Thymus (tissue), 11 donors: ENCODE measurements around the gene TLR1. TPM values are rescaled to one million over a fixed set of nuclear protein-coding genes. Genes with fewer than 3 reads are reported as not detected.
A peak's percentile ranks its signal among the peaks of the same experiment; 100 is the strongest.

Experiments used
- DNase-seq, 9 donors: peaks; one replicate each; pipeline ENCODE4 v3.0.0-alpha.2; 2013; ENCODE audit warnings: low spot score in 9 of 9, low read depth in 6 of 9, missing footprints in 1 of 9
- H3K27ac ChIP-seq, 2 donors: one replicate each; pipeline ENCODE4 v1.5.1; 2013; ENCODE audit warnings: control low read depth in 1 of 2, low read depth in 1 of 2, low read length in 1 of 2, mild to moderate bottlenecking in 1 of 2, moderate library complexity in 1 of 2
- H3K27me3 ChIP-seq, 2 donors: one replicate each; pipeline ENCODE4 v1.5.1; 2013; ENCODE audit warnings: low read length in 1 of 2; ENCODE audit not compliant: control insufficient read depth in 2 of 2, insufficient read depth in 1 of 2
- H3K36me3 ChIP-seq, 2 donors: one replicate each; pipeline ENCODE4 v1.5.1; 2013; ENCODE audit warnings: low read length in 1 of 2, mild to moderate bottlenecking in 1 of 2, moderate library complexity in 1 of 2; ENCODE audit not compliant: control insufficient read depth in 2 of 2, insufficient read depth in 2 of 2
- H3K4me1 ChIP-seq, 2 donors: one replicate each; pipeline ENCODE4 v1.5.1; 2013; ENCODE audit warnings: low read length in 2 of 2; ENCODE audit not compliant: control insufficient read depth in 2 of 2, insufficient read depth in 2 of 2
- H3K4me3 ChIP-seq, 2 donors: one replicate each; pipeline ENCODE4 v1.5.1; 2013; ENCODE audit warnings: low read length in 2 of 2, control low read depth in 1 of 2, mild to moderate bottlenecking in 1 of 2
- H3K9me3 ChIP-seq, 2 donors: one replicate each; pipeline ENCODE4 v1.5.1; 2013; ENCODE audit warnings: low read length in 1 of 2, mild to moderate bottlenecking in 1 of 2; ENCODE audit not compliant: control insufficient read depth in 2 of 2, insufficient read depth in 1 of 2
- WGBS: extraction: QIAGEN DNeasy Blood & Tissue Kit; methylation state at CpG from one replicate; pipeline ENCODE4 v1.1.7; 2013; 5-methylcytosine and 5-hydroxymethylcytosine counted together
- polyA plus RNA-seq: library from polyadenylated mRNA; stranded (reverse); fragments of 200-250 nt; gene quantifications from one replicate; pipeline ENCODE4 v1.2.3, GENCODE V29; 2013
- total RNA-seq: library from RNA; stranded (reverse); fragments of 120-200 nt; gene quantifications from one replicate; pipeline ENCODE4 v1.2.4, GENCODE V29; 2013
- donor health status: healthy.

TLR1 gene
- total and polyA plus RNA-seq, 2 donors = 6.1 to 17.4 TPM

DNA sequence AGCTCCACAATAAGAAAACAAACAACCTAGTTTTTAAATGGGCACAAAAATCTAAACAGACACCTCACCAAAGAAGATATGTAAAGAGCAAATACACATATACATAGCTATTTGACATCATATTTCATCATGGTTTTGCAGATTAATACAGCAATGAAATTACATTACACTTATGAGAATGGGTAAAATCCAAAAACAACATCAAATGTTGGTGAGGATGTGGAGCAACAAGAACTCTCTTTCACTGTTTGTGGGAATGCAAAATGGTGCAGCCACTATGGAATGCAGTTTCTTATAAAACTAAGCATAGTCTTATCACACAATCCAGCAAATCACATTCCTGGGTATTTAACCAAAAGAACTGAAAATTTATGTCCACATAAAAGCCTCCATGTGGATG lies 27.1 kb upstream of the TLR1 start:
- DNase-seq = no peak
- H3K4me1 ChIP-seq = no peaks in the 10 kb centered on the region
- no peaks in the 10 kb centered on the region for H3K27me3 ChIP-seq
- no peaks in the 10 kb centered on the region for H3K36me3 ChIP-seq
- H3K27ac ChIP-seq = no peak overlapping the region
- peaks cover 0 to 3% of the 10 kb centered on the region in 2 donors for H3K9me3 ChIP-seq
- H3K4me3 ChIP-seq = no peak overlapping the region

DNA sequence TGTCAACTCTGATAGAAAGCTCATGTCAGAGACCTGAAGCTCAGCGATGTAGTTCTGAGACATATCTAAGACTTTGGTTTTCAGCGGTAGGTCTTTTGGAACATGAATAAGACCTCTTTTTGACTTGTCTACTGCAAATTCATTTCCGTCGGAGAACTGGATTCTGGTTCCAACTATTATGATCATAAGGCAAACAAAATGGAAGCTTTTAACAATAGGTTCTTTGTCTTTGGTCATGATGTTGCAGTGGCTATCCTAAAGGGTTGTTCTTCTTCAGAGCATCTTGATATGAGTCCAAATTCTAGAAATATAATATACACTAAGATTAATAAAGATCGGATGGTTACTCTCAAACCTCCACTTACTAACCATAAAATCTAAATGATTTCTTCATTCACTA lies 24.6 kb upstream of the TLR1 start:
- H3K9me3 ChIP-seq = peaks cover 0 to 3% of the 10 kb centered on the region in 2 donors
- no peak overlapping the region for H3K27ac ChIP-seq
- 99% methylated on average over 5 of the region's 5 CpGs for WGBS
- no peak overlapping the region for H3K4me3 ChIP-seq
- no peak for DNase-seq
- no peaks in the 10 kb centered on the region for H3K27me3 ChIP-seq
- H3K4me1 ChIP-seq = no peaks in the 10 kb centered on the region
- H3K36me3 ChIP-seq = no peaks in the 10 kb centered on the region

DNA sequence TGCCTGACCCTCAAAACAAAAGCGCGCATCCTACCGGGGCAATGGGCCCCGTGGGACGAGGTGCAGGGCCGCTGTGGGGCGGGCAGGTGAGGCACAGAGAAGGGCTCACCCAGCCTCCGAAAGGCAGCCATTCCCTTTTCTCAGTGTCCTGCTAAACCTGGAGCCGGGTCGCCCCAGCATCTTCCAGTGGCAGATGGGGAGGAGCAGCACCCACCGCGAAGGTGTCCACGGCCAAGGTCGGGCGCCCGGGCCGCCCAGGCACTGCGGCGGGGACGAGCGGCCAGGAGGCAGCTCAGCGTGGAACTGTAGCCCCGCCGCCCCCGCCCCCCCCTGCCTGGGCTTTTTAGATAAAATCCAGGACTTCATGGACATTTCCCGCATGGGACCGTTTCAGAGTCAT lies 19.2 kb upstream of the TLR1 start:
- no peaks in the 10 kb centered on the region for H3K36me3 ChIP-seq
- H3K4me1 ChIP-seq = no peaks in the 10 kb centered on the region
- H3K27me3 ChIP-seq = no peaks in the 10 kb centered on the region
- H3K9me3 ChIP-seq = peaks cover 0 to 5% of the 10 kb centered on the region in 2 donors
- no peak for DNase-seq
- H3K27ac ChIP-seq = no peak overlapping the region
- WGBS = over 99% methylated on average over 27 of the region's 27 CpGs
- H3K4me3 ChIP-seq = no peak overlapping the region

- 97% methylated on average over 5 of the region's 5 CpGs for WGBS
- Histone ChIP-seq H3K4me3 (no peak overlapping the region), H3K36me3 (no peaks in the 10 kb centered on the region), H3K27me3 (no peaks in the 10 kb centered on the region), H3K27ac (no peak overlapping the region), H3K9me3 (peaks cover 0 to 5% of the 10 kb centered on the region in 2 donors), H3K4me1 (no peaks in the 10 kb centered on the region)
- no peak for DNase-seq
Observed at GRCh38 chr4:38822748-38823303, 18.2 kb upstream of the TLR1 start.

DNA sequence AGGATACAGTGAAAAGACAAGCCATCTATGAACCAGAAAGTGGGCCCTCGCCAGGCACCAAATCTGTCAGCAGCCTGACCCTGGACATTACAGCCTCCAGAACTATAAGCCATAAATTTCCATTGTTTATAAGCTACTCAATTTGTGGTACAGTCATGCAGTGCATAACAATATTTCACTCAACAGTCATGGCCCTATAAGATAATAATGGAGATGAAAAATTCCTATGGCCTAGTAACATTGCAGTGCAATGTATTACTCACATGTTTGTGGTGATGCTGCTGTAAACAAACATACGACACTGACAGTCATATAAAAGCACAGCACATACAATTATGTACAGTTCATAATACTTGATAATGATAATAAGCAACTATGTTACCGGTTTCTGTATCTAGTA lies 17.1 kb upstream of the TLR1 start:
- H3K36me3 ChIP-seq = no peaks in the 10 kb centered on the region
- WGBS = 97% methylated on average over 3 of the region's 3 CpGs

DNA sequence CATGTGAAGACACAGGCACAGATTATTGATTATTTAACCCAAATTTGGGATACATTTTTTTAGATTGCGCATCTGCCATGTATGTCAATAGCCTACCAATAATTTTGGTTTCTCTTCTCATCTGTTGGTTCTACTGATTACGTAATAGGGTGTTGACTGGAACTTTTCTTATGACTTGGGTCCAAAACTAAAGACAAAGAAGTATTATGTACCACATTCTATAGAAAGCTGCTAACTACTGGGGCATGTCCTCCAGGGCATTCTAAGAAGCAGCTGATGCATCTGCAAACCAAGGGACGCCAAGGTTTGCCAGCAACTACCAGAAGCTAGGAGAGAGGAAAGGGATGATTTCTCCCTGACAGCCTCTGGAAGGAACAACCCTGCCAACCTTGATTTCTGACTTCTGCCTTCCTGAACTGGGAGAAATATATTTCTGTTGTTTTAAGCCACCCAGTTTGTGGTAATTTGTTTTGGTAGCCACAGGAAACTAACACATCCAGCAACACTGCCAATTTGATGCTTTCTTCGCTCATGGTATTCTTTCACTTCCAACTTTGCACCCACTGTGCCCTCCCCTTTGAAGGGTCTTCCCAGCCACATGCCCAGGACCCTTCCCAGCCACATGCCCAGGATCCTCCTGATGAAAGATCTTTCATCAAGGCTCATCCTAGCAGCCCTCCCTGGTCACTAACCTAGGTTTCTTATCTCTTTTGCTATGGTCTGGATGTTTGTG lies 15.9 kb upstream of the TLR1 start:
- whole genome bisulfite sequencing = 96% methylated on average over 4 of the region's 4 CpGs
- H3K4me3 ChIP-seq = no peak overlapping the region
- H3K27me3 ChIP-seq = no peaks in the 10 kb centered on the region
- H3K9me3 ChIP-seq = peaks cover 0 to 5% of the 10 kb centered on the region in 2 donors
- DNase-seq = no peak
- no peaks in the 10 kb centered on the region for H3K36me3 ChIP-seq
- H3K27ac ChIP-seq = peak overlapping the region in 1 of 2 donors; percentile 31
- peaks cover 0 to under 1% of the 10 kb centered on the region in 2 donors for H3K4me1 ChIP-seq

More for the DNA sequence above, 17.1 kb upstream of the TLR1 start:
- H3K4me3 ChIP-seq = no peak overlapping the region
- H3K4me1 ChIP-seq = no peaks in the 10 kb centered on the region
- peaks cover 0 to 5% of the 10 kb centered on the region in 2 donors for H3K9me3 ChIP-seq
- no peaks in the 10 kb centered on the region for H3K27me3 ChIP-seq
- no peak for DNase-seq
- no peak overlapping the region for H3K27ac ChIP-seq

DNA sequence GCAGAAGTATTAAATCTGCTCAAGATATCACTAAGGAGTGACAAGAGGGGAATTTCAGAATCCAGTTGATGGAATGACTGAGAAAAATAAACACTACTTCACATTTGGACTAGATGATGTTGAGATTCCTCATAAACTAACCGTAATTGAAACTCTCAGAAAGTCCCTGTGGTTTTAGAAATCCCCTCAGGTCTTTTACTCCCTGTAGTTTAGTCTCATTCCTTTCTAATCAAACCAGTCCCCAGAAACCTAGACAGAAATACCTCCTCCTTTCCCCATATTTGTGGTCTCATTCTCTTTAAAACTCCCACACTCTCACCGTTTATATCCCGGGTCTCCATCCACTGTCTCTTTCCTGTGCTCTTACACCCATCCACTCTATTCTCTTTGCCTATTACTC lies 15.0 kb upstream of the TLR1 start:
- 91% methylated on average over 3 of the region's 3 CpGs for WGBS
- peak overlapping the region in 1 of 2 donors; percentile 45 for H3K27ac ChIP-seq
- peaks cover 0 to 3% of the 10 kb centered on the region in 2 donors for H3K4me1 ChIP-seq
- no peaks in the 10 kb centered on the region for H3K27me3 ChIP-seq
- H3K36me3 ChIP-seq = no peaks in the 10 kb centered on the region
- peak in 1 of 9 donors; percentile 16 for DNase-seq
- H3K4me3 ChIP-seq = no peak overlapping the region
- peaks cover 0 to 10% of the 10 kb centered on the region in 2 donors for H3K9me3 ChIP-seq

DNA sequence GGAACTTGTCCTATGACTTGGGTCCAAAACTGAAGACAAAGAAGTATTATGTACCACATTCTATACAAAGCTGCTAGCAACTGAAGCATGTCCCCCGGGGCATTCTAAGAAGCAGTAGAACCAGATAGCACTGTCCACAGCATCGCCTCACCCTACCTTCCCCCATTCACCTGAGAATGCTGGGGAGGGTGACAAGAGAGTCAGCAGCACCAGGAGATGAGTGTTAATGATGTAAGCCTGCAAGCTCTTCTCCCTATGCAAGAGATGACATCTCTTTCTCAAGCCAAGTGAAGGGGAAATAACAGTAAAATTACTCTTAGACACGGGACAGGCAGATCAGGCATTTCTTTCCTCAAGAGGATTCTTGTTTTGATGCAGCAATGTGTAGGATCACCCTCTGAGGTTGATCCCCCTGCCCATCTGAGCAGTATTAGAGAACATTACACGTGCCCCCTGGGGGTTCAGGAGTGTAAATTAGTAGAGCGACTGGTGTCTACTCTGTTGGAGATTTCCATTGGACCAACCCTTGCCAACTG lies 13.9 kb upstream of the TLR1 start:
- 95% methylated on average over 5 of the region's 5 CpGs for WGBS
- DNase-seq = no peak
- Histone ChIP-seq H3K27me3 (no peaks in the 10 kb centered on the region), H3K36me3 (no peaks in the 10 kb centered on the region), H3K27ac (peak overlapping the region in 1 of 2 donors; percentile 10), H3K4me1 (peaks cover 0 to 3% of the 10 kb centered on the region in 2 donors), H3K9me3 (peaks cover 0 to 10% of the 10 kb centered on the region in 2 donors), H3K4me3 (no peak overlapping the region)
